K562 (cell line): ENCODE results near the gene CLCF1. TPM values are rescaled to one million over a fixed set of nuclear protein-coding genes. Genes with fewer than 3 reads are reported as not detected.

Experiments used
- ATAC-seq: fragments of 200-7000 bp; cut with Tn5 transposase; 3 replicates; pipeline ENCODE4 v1.9.1; 2020; ENCODE audit warnings: moderate library complexity
- BruUV-seq: library from RNA; stranded (reverse); fragments of 400-500 nt; replicated peaks from 2 replicates; lab custom pipeline; 2021; lab: Mats Ljungman, UMichigan
- CTCF ChIA-PET: fragments of 300-600 bp; formaldehyde crosslinking; extraction: SDS; loops from one replicate; lab custom pipeline; 2021; ENCODE audit warnings: low intra/inter-chr PET ratio; lab: Yijun Ruan, JAX
- POLR2A ChIA-PET: fragments of 300-600, 350-650 bp; sonication (Branson Sonifier 250); formaldehyde crosslinking; extraction: SDS; loops from one replicate; lab custom pipeline; 2021; ENCODE audit warnings: antibody characterized with exemption, inconsistent platforms; lab: Yijun Ruan, JAX
- DNase-seq, 4 experiments: peaks; one replicate each; pipeline versions ENCODE4 v3.0.0 to v3.0.0-alpha.2; 2011 to 2018; ENCODE audit warnings: low spot score in 3 of 4, mixed read lengths in 3 of 4; ENCODE audit errors: extremely low read depth in 1 of 4
- FAIRE-seq: peaks from 2 replicates; lab custom pipeline; 2011; peaks lifted over from hg19 to GRCh38; lab: Jason Lieb, UNC
- H2AFZ ChIP-seq: 2 replicates; pipeline ENCODE4 v1.6.0; 2011; ENCODE audit warnings: low read depth, low read length, control low read depth, inconsistent platforms
- H3K27ac ChIP-seq: fragments of 200-600 bp; 3 replicates; pipeline ENCODE4 v1.8.0; 2011; ENCODE audit warnings: low read depth, mild to moderate bottlenecking, control low read depth, inconsistent platforms, low read length, moderate library complexity, mixed read lengths; ENCODE audit errors: extremely low read depth
- H3K27me3 ChIP-seq, 2 experiments: fragments of 300-600 bp in 1 of 2; 2 replicates in 1 of 2; 3 replicates in 1 of 2; pipeline versions ENCODE4 v1.6.0 to v1.8.0; 2011; ENCODE audit warnings: inconsistent platforms in 2 of 2, low read length in 2 of 2, mild to moderate bottlenecking in 1 of 2, mixed read lengths in 1 of 2, moderate library complexity in 1 of 2; ENCODE audit not compliant: control insufficient read depth in 2 of 2, insufficient read depth in 2 of 2
- H3K36me3 ChIP-seq: fragments of 300-600 bp; 3 replicates; pipeline ENCODE4 v1.8.0; 2011; ENCODE audit warnings: mild to moderate bottlenecking, low read length, inconsistent platforms; ENCODE audit not compliant: control insufficient read depth, insufficient read depth
- H3K4me1 ChIP-seq, 2 experiments: fragments of 200-600 bp in 1 of 2; replicated peaks in 1 of 2; 2 replicates in 1 of 2; 3 replicates in 1 of 2; pipeline versions ENCODE4 v1.5.1 to v1.8.0; 2011; ENCODE audit warnings: inconsistent platforms in 2 of 2, low read length in 2 of 2, mild to moderate bottlenecking in 1 of 2, mixed read lengths in 1 of 2, moderate library complexity in 1 of 2; ENCODE audit not compliant: control insufficient read depth in 2 of 2, insufficient read depth in 2 of 2
- H3K4me2 ChIP-seq: 2 replicates; pipeline ENCODE4 v1.6.1; 2011; ENCODE audit warnings: low read length, control low read depth, inconsistent platforms, mixed read lengths; ENCODE audit not compliant: insufficient read depth
- H3K4me3 ChIP-seq: fragments of 200-600 bp; sonication (generic), shearing (Covaris generic); 2 replicates; pipeline ENCODE4 v1.5.1; 2016; ENCODE audit warnings: control low read depth, inconsistent platforms
- H3K79me2 ChIP-seq: fragments of 200-600 bp; 3 replicates; pipeline ENCODE4 v1.8.0; 2011; ENCODE audit warnings: low read length, inconsistent platforms; ENCODE audit not compliant: control insufficient read depth, insufficient read depth
- H3K9ac ChIP-seq, 2 experiments: 2 replicates each; pipeline versions ENCODE4 v1.6.0 to v1.6.1; 2011; ENCODE audit warnings: low read depth in 2 of 2, low read length in 2 of 2, control low read depth in 1 of 2, inconsistent platforms in 1 of 2, mild to moderate bottlenecking in 1 of 2, mixed read lengths in 1 of 2; ENCODE audit not compliant: insufficient read depth in 1 of 2
- H3K9me1 ChIP-seq: one replicate; pipeline ENCODE4 v1.6.0; 2011; ENCODE audit warnings: inconsistent platforms, mild to moderate bottlenecking, low read length, moderate library complexity; ENCODE audit not compliant: control insufficient read depth, insufficient read depth
- H3K9me3 ChIP-seq: replicated peaks from 2 replicates; pipeline ENCODE4 v1.5.1; 2011; ENCODE audit warnings: low read depth, low read length, inconsistent platforms; ENCODE audit not compliant: control insufficient read depth, insufficient read depth
- H4K20me1 ChIP-seq: replicated peaks from 2 replicates; pipeline ENCODE4 v1.6.1; 2011; ENCODE audit warnings: low read length, inconsistent platforms, mixed read lengths; ENCODE audit not compliant: control insufficient read depth, insufficient read depth
- ADNP ChIP-seq: fragments of 200-800 bp; sonication (Bioruptor generic); IDR thresholded peaks from 2 replicates; pipeline ENCODE4 v1.6.1; 2016; ENCODE audit warnings: missing genetic modification characterization, missing compliant biosample characterization
- CHD2 ChIP-seq: IDR thresholded peaks from 2 replicates; pipeline ENCODE4 v1.6.1; 2011; ENCODE audit warnings: low read depth, low read length
- ELF2 ChIP-seq: fragments of 250-450 bp; sonication (Bioruptor Pico); IDR thresholded peaks from 2 replicates; pipeline ENCODE4 v1.5.0; 2021; ENCODE audit warnings: mild to moderate bottlenecking
- HLTF ChIP-seq: fragments of 450-650 bp; IDR thresholded peaks from 2 replicates; pipeline ENCODE4 v1.6.1; 2016
- IFI16 ChIP-seq: fragments of 250-450 bp; sonication (Bioruptor Pico); IDR thresholded peaks from 2 replicates; pipeline ENCODE4 v2.1.2; 2022; ENCODE audit warnings: mild to moderate bottlenecking, inconsistent platforms
- IRF2 ChIP-seq: sonication (generic); formaldehyde crosslinking; IDR thresholded peaks from 2 replicates; pipeline ENCODE4 v1.8.1; 2022; ENCODE audit warnings: mild to moderate bottlenecking, missing genetic modification reagents
- KLF1 ChIP-seq: fragments of 450-650 bp; IDR thresholded peaks from 2 replicates; pipeline ENCODE4 v1.6.1; 2016; ENCODE audit warnings: missing genetic modification characterization, missing compliant biosample characterization
- PHB2 ChIP-seq: fragments of 450-650 bp; IDR thresholded peaks from 2 replicates; pipeline ENCODE4 v1.6.1; 2017; ENCODE audit warnings: low read depth
- SMAD4 ChIP-seq: fragments of 250-450 bp; sonication (Bioruptor Pico); conservative IDR thresholded peaks from 2 replicates; pipeline ENCODE4 v1.8.0; 2021; ENCODE audit warnings: inconsistent platforms, mild to moderate bottlenecking, moderate library complexity
- ZNF124 ChIP-seq: sonication (generic); formaldehyde crosslinking; IDR thresholded peaks from 2 replicates; pipeline ENCODE4 v1.8.1; 2022; ENCODE audit warnings: missing genetic modification reagents
- ZNF311 ChIP-seq: fragments of 250-450 bp; sonication (Bioruptor Pico); IDR thresholded peaks from 2 replicates; pipeline ENCODE4 v1.4.0; 2020; ENCODE audit warnings: mild to moderate bottlenecking, moderate library complexity
- ZNF785 ChIP-seq: fragments of 250-450 bp; sonication (Bioruptor Pico); IDR thresholded peaks from 2 replicates; pipeline ENCODE4 v1.4.0; 2020; ENCODE audit warnings: mild to moderate bottlenecking
- WGBS: fragments of 100-300 bp; shearing (Covaris generic); methylation state at CpG from one replicate; pipeline ENCODE4 v1.1.6; 2016; ENCODE audit warnings: low coverage, mixed read lengths; ENCODE audit not compliant: insufficient coverage; ENCODE audit errors: missing lambda C conversion rate; 5-methylcytosine and 5-hydroxymethylcytosine counted together
- in situ Hi-C: fragments of 300-500 bp; cut with MboI; formaldehyde crosslinking; loops from 4 replicates; pipeline ENCODE4 v1.15.0; 2018; ENCODE audit warnings: inconsistent platforms, mixed read lengths
- intact Hi-C: fragments of 100-400 bp; cut with micrococcal nuclease; formaldehyde crosslinking; loops from 2 replicates; pipeline ENCODE4 v1.14.2; 2022
- polyA plus RNA-seq, 8 experiments: library from polyadenylated mRNA; depleted of rRNA in 4 of 8; stranded (reverse) in 5 of 8; unstranded in 3 of 8; fragments of >200 nt; fragmentation: Nextera tagmentation in 2 of 8; fragmentation: Illumina TruSeq in 1 of 8; extraction: Ambion mirVana in 2 of 8; extraction: Trizol in 1 of 8; gene quantifications; 2 replicates each; pipeline versions ENCODE4 v1.2.1 to v1.2.3, GENCODE V29; 2011 to 2014; ENCODE audit warnings: inconsistent platforms in 1 of 8, missing spikeins in 1 of 8
- total RNA-seq, 7 experiments: library from RNA; depleted of rRNA in 6 of 7; stranded (reverse); fragments of >200 nt in 6 of 7; fragmentation: Illumina TruSeq in 2 of 7; extraction: Trizol in 2 of 7; gene quantifications; 2 replicates each; pipeline versions ENCODE4 v1.2.1 to v1.2.3, GENCODE V29; 2011 to 2021; ENCODE audit warnings: low replicate concordance in 1 of 7
- TF ChIP-seq, protein P1 (sequence below): fragments of 450-650 bp; formaldehyde crosslinking; IDR thresholded peaks from 2 replicates; pipeline ENCODE4 v1.4.0; 2020; ENCODE audit warnings: mild to moderate bottlenecking, moderate library complexity
- TF ChIP-seq, protein P2 (sequence below): fragments of 250-450 bp; sonication (Bioruptor Pico); IDR thresholded peaks from 2 replicates; pipeline ENCODE4 v1.4.0; 2020
- TF ChIP-seq, protein P3 (sequence below): IDR thresholded peaks from 2 replicates; pipeline ENCODE4 v1.6.1; 2014; ENCODE audit warnings: antibody characterized with exemption

CLCF1 gene
- total and polyA plus RNA-seq, 9 of the 15 experiments (the other 6 are each of a cell fraction or from before 2014, with no cell fraction given), result 0.49 to 5.8 (median 3.0) TPM

DNA sequence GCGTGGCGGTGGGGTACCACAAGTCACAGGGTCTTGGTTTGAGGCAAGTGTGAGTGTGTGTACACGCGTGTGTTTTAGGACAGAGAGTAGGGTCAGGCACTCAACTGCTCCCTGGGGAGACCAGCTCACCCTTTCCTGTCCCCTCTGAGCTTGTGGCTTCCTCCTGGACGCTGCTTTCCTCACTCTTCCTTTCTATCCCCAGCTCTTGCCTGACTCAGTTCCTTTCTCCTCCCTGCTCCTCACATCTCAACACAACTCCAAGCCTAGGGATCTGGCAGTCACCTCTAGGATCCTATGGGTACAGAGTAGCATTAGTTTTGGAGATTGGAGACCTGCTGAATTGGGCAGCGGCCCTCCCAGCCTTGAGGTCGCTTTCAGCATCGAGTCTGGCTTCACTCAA, 4.1 kb downstream of the CLCF1 start (continued):
- TF ChIP-seq IRF2 (no peak), PHB2 (no peak), KLF1 (tag) (no peak), IFI16 (no peak)
- TF ChIP-seq, protein P1, sequence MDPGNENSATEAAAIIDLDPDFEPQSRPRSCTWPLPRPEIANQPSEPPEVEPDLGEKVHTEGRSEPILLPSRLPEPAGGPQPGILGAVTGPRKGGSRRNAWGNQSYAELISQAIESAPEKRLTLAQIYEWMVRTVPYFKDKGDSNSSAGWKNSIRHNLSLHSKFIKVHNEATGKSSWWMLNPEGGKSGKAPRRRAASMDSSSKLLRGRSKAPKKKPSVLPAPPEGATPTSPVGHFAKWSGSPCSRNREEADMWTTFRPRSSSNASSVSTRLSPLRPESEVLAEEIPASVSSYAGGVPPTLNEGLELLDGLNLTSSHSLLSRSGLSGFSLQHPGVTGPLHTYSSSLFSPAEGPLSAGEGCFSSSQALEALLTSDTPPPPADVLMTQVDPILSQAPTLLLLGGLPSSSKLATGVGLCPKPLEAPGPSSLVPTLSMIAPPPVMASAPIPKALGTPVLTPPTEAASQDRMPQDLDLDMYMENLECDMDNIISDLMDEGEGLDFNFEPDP (CRISPR knock-in tag), result no peak
- TF ChIP-seq, protein P2, sequence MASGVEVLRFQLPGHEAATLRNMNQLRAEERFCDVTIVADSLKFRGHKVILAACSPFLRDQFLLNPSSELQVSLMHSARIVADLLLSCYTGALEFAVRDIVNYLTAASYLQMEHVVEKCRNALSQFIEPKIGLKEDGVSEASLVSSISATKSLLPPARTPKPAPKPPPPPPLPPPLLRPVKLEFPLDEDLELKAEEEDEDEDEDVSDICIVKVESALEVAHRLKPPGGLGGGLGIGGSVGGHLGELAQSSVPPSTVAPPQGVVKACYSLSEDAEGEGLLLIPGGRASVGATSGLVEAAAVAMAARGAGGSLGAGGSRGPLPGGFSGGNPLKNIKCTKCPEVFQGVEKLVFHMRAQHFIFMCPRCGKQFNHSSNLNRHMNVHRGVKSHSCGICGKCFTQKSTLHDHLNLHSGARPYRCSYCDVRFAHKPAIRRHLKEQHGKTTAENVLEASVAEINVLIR, result no peak

DNA sequence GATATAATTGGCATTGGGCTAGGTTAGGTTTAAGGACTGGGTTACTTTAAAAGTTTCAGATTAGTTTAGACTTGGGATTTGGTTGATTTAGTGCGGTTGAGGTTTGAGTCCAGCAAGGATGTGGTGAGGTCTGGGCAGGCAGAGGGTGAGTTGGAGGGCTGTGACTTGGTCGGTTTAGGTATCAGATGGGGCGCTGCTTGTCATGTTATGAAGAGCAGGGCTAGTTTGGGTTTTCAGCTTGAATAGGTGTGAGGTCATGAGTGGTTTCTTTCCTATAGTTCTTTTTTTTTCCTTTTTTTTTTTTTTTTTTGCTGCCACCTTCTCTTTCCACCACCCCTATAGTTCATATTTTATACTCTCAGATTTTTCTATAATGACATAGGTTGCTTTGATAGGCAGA, 4.8 kb downstream of the CLCF1 start:
- BruUV-seq, result no TSS peak
- ChIA-PET CTCF (no interaction called here), POLR2A (interaction anchor here (0.6 to 1.3 kb wide), 3 partner anchors 9 to 86 kb away, joined by 3 to 5 read pairs (median 5); no protein-coding TSS in a partner anchor)
- peaks cover 5% of the 10 kb centered on the region; the same call in 1 of the 3 replicates for H3K36me3 ChIP-seq
- H3K9me3 ChIP-seq, result no peaks in the 10 kb centered on the region
- no peak overlapping the region for H3K4me3 ChIP-seq
- no peak overlapping the region for H3K9ac ChIP-seq
- no peaks in the 10 kb centered on the region for H4K20me1 ChIP-seq
- DNase-seq, result no peak
- in situ Hi-C loops (no loop called here), intact Hi-C loops (no loop called here)
- H3K79me2 ChIP-seq, result peaks cover 29% of the 10 kb centered on the region; the same call in 1 of the 3 replicates
- H3K9me1 ChIP-seq, result no peaks in the 10 kb centered on the region
- FAIRE-seq, result no peak
- H3K4me1 ChIP-seq, result peaks cover 28 to 70% of the 10 kb centered on the region in 2 experiments
- ATAC-seq, result no peak
- no peak overlapping the region for H2AFZ ChIP-seq
- no peak overlapping the region for H3K4me2 ChIP-seq
- H3K27me3 ChIP-seq, result no peaks in the 10 kb centered on the region
- 65% methylated on average over 3 of the region's 3 CpGs for WGBS
- H3K27ac ChIP-seq, result no peak overlapping the region
- TF ChIP-seq HLTF (no peak), ELF2 (CRISPR knock-in tag) (no peak), CHD2 (no peak), SMAD4 (CRISPR knock-in tag) (no peak), ZNF124 (CRISPR knock-in tag) (no peak), ZNF311 (no peak), ZNF785 (no peak), ADNP (no peak)
- TF ChIP-seq, protein P3, sequence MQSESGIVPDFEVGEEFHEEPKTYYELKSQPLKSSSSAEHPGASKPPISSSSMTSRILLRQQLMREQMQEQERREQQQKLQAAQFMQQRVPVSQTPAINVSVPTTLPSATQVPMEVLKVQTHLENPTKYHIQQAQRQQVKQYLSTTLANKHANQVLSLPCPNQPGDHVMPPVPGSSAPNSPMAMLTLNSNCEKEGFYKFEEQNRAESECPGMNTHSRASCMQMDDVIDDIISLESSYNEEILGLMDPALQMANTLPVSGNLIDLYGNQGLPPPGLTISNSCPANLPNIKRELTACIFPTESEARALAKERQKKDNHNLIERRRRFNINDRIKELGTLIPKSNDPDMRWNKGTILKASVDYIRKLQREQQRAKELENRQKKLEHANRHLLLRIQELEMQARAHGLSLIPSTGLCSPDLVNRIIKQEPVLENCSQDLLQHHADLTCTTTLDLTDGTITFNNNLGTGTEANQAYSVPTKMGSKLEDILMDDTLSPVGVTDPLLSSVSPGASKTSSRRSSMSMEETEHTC, result no peak
